HG02678 (cell line): ENCODE measurements around the gene KLF5.
"Not testable (repeated sequence)": the region's sequence is repeated elsewhere in the genome, so short reads cannot be mapped to it uniquely, and the experiment has no call there.

ENCODE experiments used
- ATAC-seq: cut with Tn5 transposase; IDR thresholded peaks from one replicate; pipeline ENCODE4 v1.9.1; 2021; ENCODE audit warnings: mild to moderate bottlenecking, moderate library complexity; ENCODE audit not compliant: unreplicated experiment

The KLF5 gene

DNA sequence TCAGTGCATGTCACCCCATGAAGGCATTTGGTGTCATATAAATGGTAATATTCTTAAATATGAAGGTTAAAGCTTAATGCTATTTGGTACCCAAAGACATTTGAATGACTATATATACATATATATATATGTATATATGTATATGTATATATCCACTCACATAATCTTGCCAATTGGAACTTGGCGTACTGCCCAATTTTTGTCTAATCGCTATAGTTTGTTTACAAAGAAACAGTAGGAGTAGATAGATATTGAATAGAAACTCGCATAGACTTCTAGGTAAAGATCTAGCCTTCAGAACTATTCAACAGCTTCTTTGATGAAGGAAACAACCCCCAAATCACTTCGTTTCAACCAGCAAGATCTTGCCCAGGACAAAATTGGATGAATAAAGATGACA lies 24.1 kb downstream of the KLF5 start:
- no peak for ATAC-seq

DNA sequence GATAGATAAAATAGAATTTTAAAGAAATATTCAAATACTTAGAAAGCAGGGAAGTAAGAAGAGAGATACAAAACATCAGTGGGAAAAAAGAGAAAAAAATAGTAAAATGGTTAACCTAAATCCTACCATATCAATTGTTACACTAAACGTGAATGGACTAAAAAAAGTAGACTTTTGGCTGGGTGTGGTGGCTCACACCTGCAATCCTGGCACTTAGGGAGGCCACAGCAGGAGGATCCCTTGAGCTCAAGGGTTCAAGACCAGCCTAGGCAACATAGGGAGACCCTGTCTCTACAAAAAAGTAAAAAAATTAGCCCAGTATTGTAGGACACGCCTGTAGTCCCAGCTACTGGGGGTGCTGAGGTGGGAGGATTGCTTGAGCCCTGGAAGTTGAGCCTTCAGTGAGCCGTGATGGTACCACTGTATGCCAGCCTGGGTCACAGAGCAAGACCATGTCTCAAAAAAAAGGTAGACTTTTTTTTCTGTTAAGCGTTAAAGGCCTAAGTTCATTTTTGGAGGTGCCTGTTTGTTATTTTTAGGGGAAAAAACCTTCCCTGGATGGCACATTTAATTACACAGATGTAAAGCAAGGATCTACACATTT lies 29.6 kb downstream of the KLF5 start:
- ATAC-seq: no peak

GRCh38 chr13:73089213-73089612 lies 30.4 kb downstream of the KLF5 start:
- no peak for ATAC-seq

DNA sequence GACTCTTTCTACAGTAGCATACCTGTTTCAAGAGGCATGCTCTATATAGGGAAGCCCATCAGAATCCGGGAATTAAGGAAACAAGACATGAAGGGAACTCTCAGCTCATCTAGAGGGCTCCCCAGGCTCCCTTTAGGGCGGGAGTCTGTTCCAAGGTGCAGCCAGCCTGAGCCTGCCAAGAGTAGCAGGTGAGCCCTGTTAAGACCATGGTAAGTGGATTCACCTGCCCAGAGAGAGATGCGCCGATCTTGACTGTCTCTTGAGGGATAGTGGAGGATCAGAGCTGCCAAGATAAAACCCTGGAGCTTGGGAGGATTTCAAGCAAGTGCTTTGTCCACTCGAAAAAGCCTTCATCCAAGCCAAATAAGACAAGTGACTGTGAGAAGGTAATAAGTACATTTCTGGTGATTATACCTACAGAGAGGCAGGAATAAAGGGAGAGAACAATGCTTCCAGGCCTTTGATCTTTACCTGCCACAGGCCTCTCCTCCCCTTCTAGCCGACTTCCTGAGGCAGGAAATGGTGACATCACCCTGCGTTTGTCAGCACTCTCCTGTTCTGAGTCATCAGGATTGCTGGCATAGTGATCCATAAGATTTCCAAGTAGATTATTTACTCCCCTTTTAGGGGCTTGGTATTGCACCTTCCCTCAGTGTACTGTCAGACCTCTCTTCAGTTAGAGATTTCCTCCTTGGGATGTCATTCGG lies 31.5 kb downstream of the KLF5 start:
- ATAC-seq: no peak

- no peak for ATAC-seq
Observed at GRCh38 chr13:73090823-73091187, 32.0 kb downstream of the KLF5 start.

DNA sequence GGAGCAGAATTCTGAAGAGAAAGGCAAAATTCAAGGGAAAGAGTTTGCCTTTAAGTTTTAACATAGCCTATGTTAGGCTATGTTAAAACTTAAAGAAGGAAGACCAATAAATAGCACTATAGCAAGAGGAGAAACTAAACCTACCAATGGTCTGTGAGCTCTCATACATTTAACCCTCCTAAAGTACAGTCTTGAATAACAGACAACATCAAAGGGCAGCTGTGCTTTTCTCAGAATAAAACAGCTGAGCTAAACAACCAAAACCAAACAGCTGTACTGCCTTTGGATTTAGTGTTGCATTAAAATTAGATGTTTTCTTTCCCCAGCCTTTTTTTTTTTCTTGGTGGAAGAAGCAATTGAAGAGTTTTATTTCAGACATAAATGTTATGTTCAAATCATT lies 34.0 kb downstream of the KLF5 start:
- ATAC-seq: no peak

DNA sequence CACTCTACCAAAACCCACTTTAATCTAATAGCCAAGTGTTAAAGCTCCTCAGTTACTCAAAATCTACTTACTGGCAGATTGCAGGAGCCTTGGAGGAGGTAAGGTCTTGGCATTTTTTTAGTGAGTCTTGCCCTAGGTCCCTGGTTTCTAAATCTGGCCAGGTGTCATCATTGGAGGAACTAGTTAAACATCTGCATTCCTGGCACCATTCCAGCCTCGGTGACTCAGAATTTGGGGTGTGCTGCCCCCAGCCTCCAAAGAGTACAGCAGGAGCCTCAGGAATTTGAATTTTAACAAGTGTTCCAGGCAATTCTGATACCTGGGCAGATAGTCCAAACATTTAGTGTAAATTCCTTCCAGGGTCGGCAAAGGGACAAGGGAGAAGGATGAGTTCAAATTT lies 37.4 kb downstream of the KLF5 start:
- ATAC-seq: no peak

DNA sequence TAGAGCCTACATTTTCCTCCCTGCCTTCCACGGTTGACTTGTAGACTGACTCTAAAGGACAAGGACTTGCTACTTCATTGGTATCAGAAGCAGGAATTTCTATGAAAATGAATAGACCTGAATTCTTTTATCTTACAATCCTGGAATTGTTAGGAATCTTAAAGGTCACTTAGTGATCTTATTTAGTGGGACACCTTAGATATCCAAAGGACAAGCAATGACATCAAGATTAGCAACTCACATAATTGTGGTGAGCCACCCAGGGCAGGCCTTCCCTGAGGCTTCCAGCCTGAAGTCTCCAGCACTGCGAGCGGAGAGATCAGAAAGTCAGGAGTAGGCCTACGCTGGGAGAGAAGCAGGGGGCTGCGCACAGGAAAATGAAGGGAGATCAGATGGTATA lies 37.8 kb downstream of the KLF5 start:
- ATAC-seq: no peak

- ATAC-seq: not testable (repeated sequence)
Observed at GRCh38 chr13:73100781-73101180, 42.0 kb downstream of the KLF5 start.

GRCh38 chr13:73101351-73102007 lies 42.7 kb downstream of the KLF5 start:
- ATAC-seq: no peak

DNA sequence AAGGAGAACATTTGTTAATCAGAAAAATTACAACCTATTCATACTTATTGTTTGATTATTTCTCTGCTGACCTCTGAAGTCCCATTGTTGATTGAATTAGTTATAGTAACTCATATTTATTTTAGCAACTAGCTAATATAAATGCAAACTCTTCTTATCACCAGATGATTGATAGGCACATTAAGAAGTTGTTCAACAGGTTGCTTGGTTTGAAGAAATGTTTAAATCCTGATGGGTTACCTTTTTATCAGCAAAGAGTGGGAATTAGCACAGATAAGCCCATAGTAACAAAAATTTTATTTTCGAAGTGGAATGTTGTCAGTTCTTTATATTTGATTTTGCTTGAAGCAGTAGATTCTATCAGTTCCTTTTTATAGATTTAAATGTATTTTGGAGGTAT lies 44.4 kb downstream of the KLF5 start:
- ATAC-seq: no peak

- ATAC-seq: no peak
Observed at GRCh38 chr13:73106513-73107178, 47.8 kb downstream of the KLF5 start.

DNA sequence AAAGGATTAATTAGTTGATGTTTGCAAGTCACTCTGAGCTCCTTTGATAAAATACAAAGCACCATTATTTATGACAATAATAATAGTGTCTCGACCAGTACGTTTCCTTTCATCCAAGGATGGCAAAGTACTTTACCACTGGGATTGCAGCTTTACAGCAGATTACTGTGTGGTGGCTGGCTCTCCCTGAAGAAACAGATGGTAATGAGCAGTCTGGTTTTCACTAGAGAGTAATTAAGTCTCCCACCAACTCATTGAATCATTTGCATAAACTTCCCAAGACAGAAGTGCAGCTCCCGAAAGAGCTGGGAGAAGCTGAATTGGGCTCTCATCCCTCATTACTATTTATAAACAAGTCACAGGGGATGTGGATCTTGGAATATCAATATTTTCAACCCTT lies 48.7 kb downstream of the KLF5 start:
- no peak for ATAC-seq

DNA sequence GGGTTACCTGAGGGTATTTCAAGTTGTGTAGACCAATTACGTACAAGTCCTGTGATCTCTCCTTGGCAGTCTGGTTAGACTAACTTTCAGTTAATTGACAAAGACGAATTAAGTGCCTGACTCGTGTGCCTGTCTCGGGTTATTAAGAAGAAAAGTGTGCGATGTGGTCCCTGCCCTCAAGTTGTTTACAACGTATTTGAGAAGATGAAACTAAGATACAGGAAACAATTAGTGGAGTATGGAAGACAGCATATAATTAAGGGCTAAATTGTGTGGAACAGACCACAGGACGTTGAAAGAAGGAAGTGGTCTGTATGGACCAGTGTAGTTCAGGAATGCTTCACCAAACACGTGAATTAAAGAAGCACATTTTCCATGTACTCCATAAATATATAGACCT lies 49.2 kb downstream of the KLF5 start:
- no peak for ATAC-seq

- no peak for ATAC-seq
Observed at GRCh38 chr13:73109288-73109899, 50.6 kb downstream of the KLF5 start.

- no peak for ATAC-seq
Observed at GRCh38 chr13:73109969-73110368, 51.2 kb downstream of the KLF5 start.

DNA sequence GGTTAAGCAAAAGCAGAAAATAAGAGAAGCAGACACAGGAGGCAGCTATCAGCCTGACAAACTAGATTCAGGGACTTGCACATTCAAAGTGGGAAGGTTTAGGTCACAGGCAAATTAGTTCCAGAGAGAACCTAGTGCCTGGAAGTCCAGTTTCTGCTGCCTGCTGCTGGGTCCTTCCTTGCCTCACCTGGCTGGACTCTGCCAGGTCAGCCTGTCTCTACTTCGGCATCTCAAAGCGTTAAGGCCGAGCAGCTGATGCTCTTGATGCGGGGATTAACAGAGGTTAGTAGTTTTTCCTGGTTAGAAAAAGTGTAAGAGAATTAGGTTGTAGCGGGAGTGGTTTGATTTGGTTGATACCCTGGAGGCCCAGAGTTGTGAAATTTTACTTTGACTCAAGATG lies 52.0 kb downstream of the KLF5 start:
- ATAC-seq: no peak

- ATAC-seq: no peak
Observed at GRCh38 chr13:73111331-73111730, 52.5 kb downstream of the KLF5 start.

GRCh38 chr13:73119612-73120011 lies 60.8 kb downstream of the KLF5 start:
- ATAC-seq: no peak
